DMS114 treated with DMSO at 0.1 percent for 48 hours (cell line): ENCODE data around the gene PSPC1.
"Not testable (repeated sequence)": the region's sequence is repeated elsewhere in the genome, so short reads cannot be mapped to it uniquely, and the experiment has no call there.

Source experiments
- DNase-seq: peaks from one replicate; lab custom pipeline; 2025; ENCODE audit not compliant: unreplicated experiment; lab: John Stamatoyannopoulos, UW

Gene PSPC1

GRCh38 chr13:19766591-19766990, 16.2 kb downstream of the PSPC1 start:
- no peak for DNase-seq

GRCh38 chr13:19764237-19764636, 18.5 kb downstream of the PSPC1 start:
- no peak for DNase-seq

- no peak for DNase-seq
These were observed 19.1 kb downstream of the PSPC1 start for GRCh38 chr13:19763618-19764017.

- DNase-seq = no peak
These were observed 23.1 kb downstream of the PSPC1 start for GRCh38 chr13:19759669-19760068.

- no peak for DNase-seq
These were observed 40.1 kb downstream of the PSPC1 start for GRCh38 chr13:19742643-19743042.

GRCh38 chr13:19737844-19738557, 44.7 kb downstream of the PSPC1 start:
- no peak for DNase-seq

GRCh38 chr13:19726611-19727010, 56.1 kb downstream of the PSPC1 start:
- DNase-seq = no peak

- DNase-seq = no peak
These were observed 57.4 kb downstream of the PSPC1 start for GRCh38 chr13:19725320-19725719.

GRCh38 chr13:19720039-19720438, 62.7 kb downstream of the PSPC1 start:
- DNase-seq = no peak

GRCh38 chr13:19713186-19713965, 69.4 kb downstream of the PSPC1 start:
- no peak for DNase-seq

GRCh38 chr13:19709782-19710181, 73.0 kb downstream of the PSPC1 start:
- not testable (repeated sequence) for DNase-seq

GRCh38 chr13:19709039-19709438, 73.7 kb downstream of the PSPC1 start:
- DNase-seq = not testable (repeated sequence)

- not testable (repeated sequence) for DNase-seq
These were observed 78.5 kb downstream of the PSPC1 start for GRCh38 chr13:19704256-19704655.

GRCh38 chr13:19701619-19702018, 81.1 kb downstream of the PSPC1 start:
- DNase-seq = not testable (repeated sequence)

GRCh38 chr13:19700963-19701362, 81.8 kb downstream of the PSPC1 start:
- DNase-seq = not testable (repeated sequence)

- DNase-seq = no peak
These were observed 86.9 kb downstream of the PSPC1 start for GRCh38 chr13:19695829-19696228.

- no peak for DNase-seq
These were observed 87.3 kb downstream of the PSPC1 start for GRCh38 chr13:19695428-19695827.

GRCh38 chr13:19691447-19691846, 91.3 kb downstream of the PSPC1 start:
- DNase-seq = not testable (repeated sequence)

GRCh38 chr13:19685437-19685836, 97.3 kb downstream of the PSPC1 start:
- DNase-seq = no peak

GRCh38 chr13:19685034-19685433, 97.7 kb downstream of the PSPC1 start:
- DNase-seq = no peak

GRCh38 chr13:19681517-19681916, 101.2 kb downstream of the PSPC1 start:
- DNase-seq = no peak

- no peak for DNase-seq
These were observed 102.0 kb downstream of the PSPC1 start for GRCh38 chr13:19680751-19681150.
